ENCODE data around the gene SSTR3. TPM values are rescaled to one million over a fixed set of nuclear protein-coding genes. Genes with fewer than 3 reads are reported as not detected.

The SSTR3 gene
- total and polyA plus RNA-seq, 2 donors, result 3.9 to 25.6 TPM

DNA sequence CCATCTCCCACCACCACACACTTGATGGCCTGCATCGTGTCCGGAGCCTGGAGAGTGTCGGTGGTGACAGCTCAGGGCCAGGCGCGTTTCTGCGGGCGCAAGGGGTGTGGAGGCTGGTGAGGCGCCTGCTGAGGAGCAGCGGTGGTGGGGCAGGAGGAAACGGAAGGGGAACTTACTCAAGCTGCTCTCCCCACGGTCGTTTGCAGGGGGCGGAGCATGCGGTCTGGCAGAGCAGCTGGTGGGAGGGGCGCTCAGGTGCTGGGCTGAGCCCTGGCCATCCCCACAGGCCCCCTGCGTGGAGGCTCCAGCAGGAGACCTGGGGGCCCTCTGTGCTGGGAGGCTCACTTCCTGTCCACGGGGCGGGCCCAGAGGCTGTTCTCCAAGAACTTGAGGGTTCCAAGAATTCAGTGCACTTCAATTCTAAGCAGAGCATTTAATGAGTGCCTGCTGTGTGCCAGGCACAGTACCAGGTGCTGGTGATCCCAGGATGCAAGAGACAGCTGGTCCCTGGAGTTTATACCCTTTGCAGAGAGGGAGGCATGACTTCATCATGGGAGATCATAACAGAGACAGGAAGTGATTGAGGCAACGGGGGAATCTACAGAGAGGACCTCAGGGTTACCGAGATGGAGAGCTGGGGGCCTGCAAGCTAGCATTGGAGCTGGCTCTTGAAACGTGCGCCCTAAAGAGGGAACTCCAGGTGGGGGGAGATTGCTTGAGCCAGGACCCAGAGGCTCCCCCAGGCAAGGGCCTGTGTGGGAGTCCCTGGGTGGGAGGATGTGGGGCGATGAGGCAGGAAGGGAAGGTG lies 32.0 kb upstream of the SSTR3 start, which contains the start of gene RAC2:
TSS of gene RAC2 (minus strand) at position 156 of the 808 bp plus-strand sequence. CDS start at position 35, 121 bp downstream.
- Histone ChIP-seq H3K4me1 (ENCODE audit: control insufficient read depth in 2 of 2, insufficient read depth in 2 of 2, low read length in 2 of 2) (peaks cover 32 to 60% of the 10 kb centered on the region in 2 donors), H3K27me3 (ENCODE audit: control insufficient read depth in 2 of 2, insufficient read depth in 1 of 2, low read length in 1 of 2) (peaks cover 0 to 3% of the 10 kb centered on the region in 2 donors)

DNA sequence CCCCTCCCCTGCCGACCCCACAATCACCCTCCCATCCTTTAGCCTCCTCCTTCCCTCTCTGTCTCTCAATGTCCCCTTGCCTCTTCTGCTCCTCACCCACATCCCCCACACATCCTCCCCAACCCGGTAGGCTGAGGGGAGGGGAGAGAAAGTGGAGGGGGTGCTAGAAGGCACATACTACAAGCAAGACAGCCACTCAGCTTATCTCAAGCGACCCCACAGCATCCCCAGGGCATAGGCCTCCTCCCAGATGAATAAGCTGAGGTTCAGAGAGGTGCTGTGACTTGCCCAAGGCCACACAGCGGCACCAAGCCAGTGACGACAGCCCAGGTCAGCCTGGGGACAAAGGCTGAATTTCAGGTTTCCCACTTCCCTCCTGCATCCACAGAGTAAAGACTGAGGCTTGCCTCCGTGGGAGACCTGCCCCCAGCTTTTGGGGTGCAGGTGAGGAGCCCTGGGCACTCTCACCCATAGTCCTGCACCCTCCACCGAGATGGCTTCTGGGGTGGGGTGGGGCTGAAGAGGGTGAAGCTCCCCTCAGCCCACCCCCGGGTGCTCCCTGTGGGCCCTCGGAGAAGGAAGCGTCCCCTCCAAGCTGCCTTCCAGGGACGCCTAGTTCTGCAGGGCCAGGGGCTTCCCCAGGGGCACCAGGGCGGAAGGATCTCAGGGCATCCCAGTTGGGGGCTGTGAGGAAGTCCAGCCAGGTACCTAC lies 31.3 kb upstream of the SSTR3 start:
- Histone ChIP-seq H3K4me3 (ENCODE audit: low read length in 2 of 2) (peak overlapping the region; percentile 90 to 98), H3K4me1 (ENCODE audit: control insufficient read depth in 2 of 2, insufficient read depth in 2 of 2, low read length in 2 of 2) (peaks cover 34 to 67% of the 10 kb centered on the region in 2 donors), H3K36me3 (ENCODE audit: control insufficient read depth in 2 of 2, insufficient read depth in 2 of 2, low read length in 1 of 2) (peaks cover 33 to 41% of the 10 kb centered on the region in 2 donors), H3K9me3 (ENCODE audit: control insufficient read depth in 2 of 2, insufficient read depth in 1 of 2, low read length in 1 of 2) (peaks cover 0 to 3% of the 10 kb centered on the region in 2 donors), H3K27ac (ENCODE audit: low read depth in 1 of 2, low read length in 1 of 2) (peak overlapping the region; percentile 83 to 96), H3K27me3 (ENCODE audit: control insufficient read depth in 2 of 2, insufficient read depth in 1 of 2, low read length in 1 of 2) (peaks cover 0 to 3% of the 10 kb centered on the region in 2 donors)
- 3% methylated on average over 12 of the region's 12 CpGs for WGBS
- DNase-seq (ENCODE audit: low read depth in 6 of 9, low spot score in 9 of 9), result peak in 1 of 9 donors; percentile 74

More for the DNA sequence above, 32.0 kb upstream of the SSTR3 start, which contains the start of gene RAC2:
- Histone ChIP-seq H3K27ac (ENCODE audit: low read depth in 1 of 2, low read length in 1 of 2) (peak within 1 kb of the TSS; percentile 83 to 96), H3K4me3 (ENCODE audit: low read length in 2 of 2) (peak within 1 kb of the TSS; percentile 90 to 98), H3K9me3 (ENCODE audit: control insufficient read depth in 2 of 2, insufficient read depth in 1 of 2, low read length in 1 of 2) (peaks cover 0 to 3% of the 10 kb centered on the region in 2 donors), H3K36me3 (ENCODE audit: control insufficient read depth in 2 of 2, insufficient read depth in 2 of 2, low read length in 1 of 2) (peaks cover 27 to 34% of the 10 kb centered on the region in 2 donors)
- DNase-seq (ENCODE audit: low read depth in 6 of 9, low spot score in 9 of 9), result peak in 7 of 9 donors; percentile 69 to 96 (median 90)
- WGBS, result 3% methylated on average over 23 of the region's 23 CpGs

DNA sequence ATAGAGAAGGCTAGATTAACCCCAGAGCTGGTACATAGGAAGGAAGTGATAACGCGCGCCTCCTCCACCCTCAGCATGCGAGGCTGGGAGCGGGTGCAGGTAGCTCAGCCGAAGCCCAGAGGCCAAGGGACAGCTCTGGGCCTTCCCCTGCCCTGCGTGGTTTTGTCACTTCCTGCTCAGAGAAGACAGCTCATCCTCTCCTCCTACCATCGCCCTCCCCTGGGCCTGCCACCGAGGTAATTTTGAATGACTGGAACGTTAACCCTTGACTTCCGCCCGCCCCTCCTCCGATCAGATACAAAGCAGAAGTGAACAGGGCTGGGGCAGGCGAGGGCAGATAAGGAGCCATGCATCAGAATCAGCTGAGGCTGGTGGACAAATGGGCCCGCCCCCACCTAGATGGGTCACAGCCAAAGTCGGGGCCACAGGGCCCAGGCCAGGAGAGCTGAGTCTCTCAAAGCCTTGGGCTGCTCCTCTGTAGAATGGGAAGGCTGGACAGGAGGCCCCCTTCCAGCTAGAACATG lies 30.2 kb upstream of the SSTR3 start:
- WGBS, result 3% methylated on average over 16 of the region's 16 CpGs
- H3K36me3 ChIP-seq (ENCODE audit: control insufficient read depth in 2 of 2, insufficient read depth in 2 of 2, low read length in 1 of 2), result peaks cover 42 to 52% of the 10 kb centered on the region in 2 donors
- peak overlapping the region; percentile 90 to 98 for H3K4me3 ChIP-seq (ENCODE audit: low read length in 2 of 2)
- H3K27me3 ChIP-seq (ENCODE audit: control insufficient read depth in 2 of 2, insufficient read depth in 1 of 2, low read length in 1 of 2), result peaks cover 0 to 3% of the 10 kb centered on the region in 2 donors
- H3K4me1 ChIP-seq (ENCODE audit: control insufficient read depth in 2 of 2, insufficient read depth in 2 of 2, low read length in 2 of 2), result peaks cover 34 to 78% of the 10 kb centered on the region in 2 donors
- peaks cover 0 to 3% of the 10 kb centered on the region in 2 donors for H3K9me3 ChIP-seq (ENCODE audit: control insufficient read depth in 2 of 2, insufficient read depth in 1 of 2, low read length in 1 of 2)
- H3K27ac ChIP-seq (ENCODE audit: low read depth in 1 of 2, low read length in 1 of 2), result peak overlapping the region; percentile 83 to 96
- DNase-seq (ENCODE audit: low read depth in 6 of 9, low spot score in 9 of 9), result peak in 4 of 9 donors; percentile 76 to 90 (median 80)

DNA sequence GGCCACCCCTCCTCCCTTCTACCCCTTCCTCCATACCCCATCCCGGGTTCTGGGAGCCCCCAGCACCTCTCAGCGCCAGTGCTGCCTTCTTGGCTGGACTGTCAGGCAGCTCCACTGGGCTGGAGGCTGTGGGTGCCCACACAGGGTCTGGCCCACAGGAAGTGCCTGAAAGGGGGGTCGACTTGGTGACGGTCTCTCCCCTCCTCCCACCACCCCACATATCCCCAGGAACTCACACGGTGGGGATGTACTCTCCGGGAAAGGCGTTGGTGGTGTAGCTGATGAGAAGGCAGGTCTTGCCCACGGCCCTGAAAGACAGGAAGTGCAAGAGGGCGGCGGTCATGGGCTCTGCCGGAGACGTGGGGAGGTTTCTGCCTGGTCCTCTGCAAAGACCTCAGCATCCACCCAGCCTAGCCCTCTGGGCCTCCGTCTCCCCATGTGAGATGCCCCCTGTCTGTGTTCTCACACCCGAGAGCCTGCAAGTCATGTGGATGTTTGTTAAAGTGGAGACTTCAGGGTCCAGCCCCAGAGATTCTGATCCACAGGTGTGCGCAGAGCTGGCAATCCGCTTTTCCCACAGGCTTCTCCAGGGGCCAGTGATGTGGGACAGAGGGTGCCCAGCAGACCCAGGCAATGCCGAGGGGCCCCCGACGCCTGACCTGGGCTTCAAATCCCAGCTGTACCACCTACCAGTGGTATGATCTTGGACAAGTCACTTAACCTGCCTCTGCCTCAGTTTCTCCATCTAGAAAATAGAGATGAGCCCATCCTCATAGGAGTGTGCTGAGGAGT lies 29.3 kb upstream of the SSTR3 start:
- Histone ChIP-seq H3K4me1 (ENCODE audit: control insufficient read depth in 2 of 2, insufficient read depth in 2 of 2, low read length in 2 of 2) (peaks cover 34 to 85% of the 10 kb centered on the region in 2 donors), H3K27ac (ENCODE audit: low read depth in 1 of 2, low read length in 1 of 2) (peak overlapping the region; percentile 57 to 96), H3K27me3 (ENCODE audit: control insufficient read depth in 2 of 2, insufficient read depth in 1 of 2, low read length in 1 of 2) (peaks cover 0 to 3% of the 10 kb centered on the region in 2 donors), H3K9me3 (ENCODE audit: control insufficient read depth in 2 of 2, insufficient read depth in 1 of 2, low read length in 1 of 2) (peaks cover 0 to 3% of the 10 kb centered on the region in 2 donors), H3K4me3 (ENCODE audit: low read length in 2 of 2) (peak overlapping the region; percentile 90 to 98), H3K36me3 (ENCODE audit: control insufficient read depth in 2 of 2, insufficient read depth in 2 of 2, low read length in 1 of 2) (peaks cover 50 to 59% of the 10 kb centered on the region in 2 donors)
- peak in 1 of 9 donors; percentile 42 for DNase-seq (ENCODE audit: low read depth in 6 of 9, low spot score in 9 of 9)
- 44% methylated on average over 19 of the region's 19 CpGs for WGBS

DNA sequence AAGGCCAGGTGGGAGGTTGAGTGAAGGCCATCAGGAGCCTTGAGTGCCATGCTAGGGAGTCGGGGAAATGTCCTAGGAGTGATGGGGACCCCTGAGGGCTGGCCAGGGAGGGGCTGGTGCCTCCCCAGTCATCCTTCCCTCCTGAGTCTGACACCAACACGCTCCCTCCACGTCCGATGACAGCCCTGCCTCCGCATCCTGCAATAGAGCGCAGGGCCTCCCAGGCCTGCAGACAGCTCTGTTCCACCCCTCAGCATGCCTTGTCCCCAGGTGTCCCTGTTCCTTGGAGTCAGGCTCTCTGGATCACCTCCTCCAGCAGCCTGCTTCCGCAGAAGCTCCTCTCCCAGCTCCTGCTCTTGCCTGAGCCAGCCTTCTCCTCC lies 28.7 kb upstream of the SSTR3 start:
- H3K9me3 ChIP-seq (ENCODE audit: control insufficient read depth in 2 of 2, insufficient read depth in 1 of 2, low read length in 1 of 2), result peaks cover 0 to 3% of the 10 kb centered on the region in 2 donors
- peak overlapping the region; percentile 57 to 96 for H3K27ac ChIP-seq (ENCODE audit: low read depth in 1 of 2, low read length in 1 of 2)
- DNase-seq (ENCODE audit: low read depth in 6 of 9, low spot score in 9 of 9), result no peak
- H3K27me3 ChIP-seq (ENCODE audit: control insufficient read depth in 2 of 2, insufficient read depth in 1 of 2, low read length in 1 of 2), result peaks cover 0 to 3% of the 10 kb centered on the region in 2 donors
- peaks cover 56 to 65% of the 10 kb centered on the region in 2 donors for H3K36me3 ChIP-seq (ENCODE audit: control insufficient read depth in 2 of 2, insufficient read depth in 2 of 2, low read length in 1 of 2)
- H3K4me1 ChIP-seq (ENCODE audit: control insufficient read depth in 2 of 2, insufficient read depth in 2 of 2, low read length in 2 of 2), result peaks cover 34 to 91% of the 10 kb centered on the region in 2 donors
- 94% methylated on average over 7 of the region's 7 CpGs for WGBS
- peak overlapping the region; percentile 90 to 98 for H3K4me3 ChIP-seq (ENCODE audit: low read length in 2 of 2)

DNA sequence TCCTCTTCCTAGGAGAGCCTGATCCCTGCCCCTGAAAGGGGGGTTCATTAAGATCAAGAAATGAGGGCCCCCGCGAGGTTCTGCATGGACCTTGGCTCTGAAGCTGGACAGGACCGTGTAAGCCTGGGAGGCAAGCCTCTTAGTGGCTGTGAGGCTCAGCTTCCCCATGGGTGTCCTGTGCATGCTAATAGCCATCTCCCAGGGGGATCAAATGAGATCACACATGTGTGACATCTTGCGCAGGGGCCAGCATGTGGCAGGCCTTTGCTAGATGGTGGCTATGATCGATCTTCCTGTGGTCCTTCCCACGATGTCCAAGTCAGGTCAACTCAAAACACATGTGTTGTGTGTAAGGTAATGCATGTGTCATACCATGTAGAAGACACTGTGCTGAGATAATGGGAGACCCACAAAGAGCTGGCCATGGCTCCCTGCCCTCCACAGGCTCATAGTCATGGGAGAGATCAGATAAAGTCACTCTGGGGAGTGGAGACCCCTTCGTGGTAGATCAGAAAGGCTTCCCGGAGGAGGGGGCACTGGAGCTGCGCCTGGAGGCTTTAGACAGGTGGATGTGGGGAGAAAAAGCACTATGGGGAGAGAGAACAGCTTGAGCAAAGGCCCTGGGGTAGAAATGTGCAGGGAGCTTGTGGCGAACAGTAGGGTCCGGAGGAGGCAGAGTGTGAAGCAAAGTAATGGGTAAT lies 28.1 kb upstream of the SSTR3 start:
- no peak for DNase-seq (ENCODE audit: low read depth in 6 of 9, low spot score in 9 of 9)
- Histone ChIP-seq H3K36me3 (ENCODE audit: control insufficient read depth in 2 of 2, insufficient read depth in 2 of 2, low read length in 1 of 2) (peaks cover 61 to 71% of the 10 kb centered on the region in 2 donors), H3K4me1 (ENCODE audit: control insufficient read depth in 2 of 2, insufficient read depth in 2 of 2, low read length in 2 of 2) (peaks cover 36 to 93% of the 10 kb centered on the region in 2 donors), H3K27me3 (ENCODE audit: control insufficient read depth in 2 of 2, insufficient read depth in 1 of 2, low read length in 1 of 2) (peaks cover 0 to 3% of the 10 kb centered on the region in 2 donors), H3K9me3 (ENCODE audit: control insufficient read depth in 2 of 2, insufficient read depth in 1 of 2, low read length in 1 of 2) (peaks cover 0 to 3% of the 10 kb centered on the region in 2 donors), H3K4me3 (ENCODE audit: low read length in 2 of 2) (no peak overlapping the region), H3K27ac (ENCODE audit: low read depth in 1 of 2, low read length in 1 of 2) (peak overlapping the region; percentile 57 to 59)
- WGBS, result 96% methylated on average over 11 of the region's 11 CpGs

DNA sequence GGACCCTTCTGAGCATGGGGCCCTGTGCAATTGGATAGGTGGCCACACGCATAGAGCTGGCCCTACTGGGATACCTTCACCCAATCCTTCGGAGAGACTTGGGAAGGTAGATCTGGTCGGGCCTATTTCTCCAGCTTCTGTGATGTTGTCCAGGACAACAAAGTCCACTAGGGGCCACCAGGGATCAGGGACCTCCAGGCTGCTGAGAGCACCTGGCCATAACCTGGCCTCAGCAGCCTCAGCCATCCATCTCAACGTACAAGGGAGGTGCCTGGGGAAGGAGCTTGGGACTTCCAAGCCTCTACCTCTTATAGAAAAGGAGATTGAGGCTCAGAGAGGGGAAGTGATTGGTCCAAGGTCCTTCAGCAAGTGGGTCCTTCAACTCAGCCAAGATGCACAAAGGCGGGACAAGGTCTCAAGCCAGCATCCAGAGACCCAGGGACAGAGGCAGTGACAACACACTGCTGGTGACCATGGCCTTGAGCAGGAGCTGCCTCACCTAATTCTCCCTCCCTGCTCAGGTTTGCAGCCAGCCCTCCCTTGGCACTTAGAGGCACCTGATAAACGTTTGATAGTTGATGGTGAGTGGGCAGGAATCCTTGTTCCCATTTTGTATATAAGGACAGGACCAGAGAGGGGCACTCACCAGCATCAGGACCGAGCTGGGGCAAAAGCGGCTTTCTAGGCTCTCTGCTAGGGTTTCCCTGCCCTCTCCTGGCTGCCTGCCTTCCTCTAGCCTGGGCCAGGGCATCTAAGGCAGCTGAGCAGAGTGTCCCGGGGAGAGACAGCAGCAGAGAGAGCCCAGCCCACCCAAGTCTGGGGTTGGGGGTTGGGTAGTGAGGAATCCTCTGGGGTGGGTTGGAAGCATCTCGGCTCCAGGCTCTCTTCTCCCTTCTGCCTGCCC lies 27.3 kb upstream of the SSTR3 start:
- H3K27me3 ChIP-seq (ENCODE audit: control insufficient read depth in 2 of 2, insufficient read depth in 1 of 2, low read length in 1 of 2), result peaks cover 0 to 3% of the 10 kb centered on the region in 2 donors

More for the DNA sequence above, 27.3 kb upstream of the SSTR3 start:
- no peak for DNase-seq (ENCODE audit: low read depth in 6 of 9, low spot score in 9 of 9)
- peaks cover 33 to 93% of the 10 kb centered on the region in 2 donors for H3K4me1 ChIP-seq (ENCODE audit: control insufficient read depth in 2 of 2, insufficient read depth in 2 of 2, low read length in 2 of 2)
- 92% methylated on average over 10 of the region's 10 CpGs for WGBS
- peak overlapping the region; percentile 59 to 67 for H3K27ac ChIP-seq (ENCODE audit: low read depth in 1 of 2, low read length in 1 of 2)
- H3K4me3 ChIP-seq (ENCODE audit: low read length in 2 of 2), result no peak overlapping the region
- H3K9me3 ChIP-seq (ENCODE audit: control insufficient read depth in 2 of 2, insufficient read depth in 1 of 2, low read length in 1 of 2), result peaks cover 0 to 2% of the 10 kb centered on the region in 2 donors
- peaks cover 69 to 78% of the 10 kb centered on the region in 2 donors for H3K36me3 ChIP-seq (ENCODE audit: control insufficient read depth in 2 of 2, insufficient read depth in 2 of 2, low read length in 1 of 2)

Measured in thymus (tissue), 11 donors.